D721Med (cell line): ENCODE data around the gene GSC.
"Not testable (repeated sequence)": the region's sequence is repeated elsewhere in the genome, so short reads cannot be mapped to it uniquely, and the experiment has no call there.

Source experiments
- DNase-seq: peaks from one replicate; pipeline ENCODE4 v3.0.0; 2011; ENCODE audit warnings: low spot score; ENCODE audit not compliant: insufficient read length
- FAIRE-seq: peaks from 2 replicates; lab custom pipeline; 2011; peaks lifted over from hg19 to GRCh38; lab: Jason Lieb, UNC
- CTCF ChIP-seq: IDR thresholded peaks from 2 replicates; pipeline ENCODE4 v1.5.1; 2012; ENCODE audit warnings: mild to moderate bottlenecking, control low read depth; ENCODE audit not compliant: insufficient read depth; ENCODE audit errors: missing control alignments

Gene GSC

GRCh38 chr14:94769391-94770250 is at the start of gene GSC:
Gene GSC (minus strand): TSS chr14:94770113. CDS start chr14:94770015, 98 bp downstream.
- DNase-seq = no peak
- no peak for TF ChIP-seq CTCF
- no peak for FAIRE-seq

GRCh38 chr14:94819531-94819930 is 49.6 kb upstream of the GSC start:
- DNase-seq (no peak), FAIRE-seq (no peak)
- no peak for TF ChIP-seq CTCF

DNA sequence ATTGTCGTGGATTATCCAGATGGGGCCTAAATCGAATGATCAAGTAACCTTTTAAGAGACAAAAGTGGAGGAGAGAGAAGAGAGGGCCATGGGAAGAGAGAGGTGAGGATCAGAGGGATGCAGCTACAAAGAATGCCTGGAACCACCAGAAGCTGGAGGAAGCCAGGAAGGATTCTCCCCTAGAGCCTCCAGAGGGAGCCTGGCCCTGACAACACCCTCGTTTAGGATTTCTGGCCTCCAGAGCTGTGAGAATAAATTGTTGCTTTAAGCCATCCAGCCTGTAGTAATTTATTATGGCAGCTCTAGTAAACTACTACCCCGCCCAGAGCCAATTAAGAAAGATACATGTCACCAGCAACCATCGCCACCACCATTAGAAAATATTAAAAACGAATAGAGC is 46.2 kb upstream of the GSC start:
- no peak for FAIRE-seq
- TF ChIP-seq CTCF = no peak
- no peak for DNase-seq

GRCh38 chr14:94805680-94806288 is 35.9 kb upstream of the GSC start:
- no peak for TF ChIP-seq CTCF
- DNase-seq (no peak), FAIRE-seq (no peak)

- no peak for TF ChIP-seq CTCF
- no peak for DNase-seq
- no peak for FAIRE-seq
Measured at GRCh38 chr14:94801225-94801624, 31.3 kb upstream of the GSC start.

- not testable (repeated sequence) for FAIRE-seq
Measured at GRCh38 chr14:94800764-94801163, 30.9 kb upstream of the GSC start.

GRCh38 chr14:94797887-94798286 is 28.0 kb upstream of the GSC start:
- FAIRE-seq = no peak
- TF ChIP-seq CTCF = no peak
- DNase-seq = no peak

More at GRCh38 chr14:94800764-94801163, 30.9 kb upstream of the GSC start:
- DNase-seq = not testable (repeated sequence)
